ENCODE results near the gene ONECUT3.
"Not testable (repeated sequence)": the region's sequence is repeated elsewhere in the genome, so short reads cannot be mapped to it uniquely, and the experiment has no call there.

ONECUT3 gene

DNA sequence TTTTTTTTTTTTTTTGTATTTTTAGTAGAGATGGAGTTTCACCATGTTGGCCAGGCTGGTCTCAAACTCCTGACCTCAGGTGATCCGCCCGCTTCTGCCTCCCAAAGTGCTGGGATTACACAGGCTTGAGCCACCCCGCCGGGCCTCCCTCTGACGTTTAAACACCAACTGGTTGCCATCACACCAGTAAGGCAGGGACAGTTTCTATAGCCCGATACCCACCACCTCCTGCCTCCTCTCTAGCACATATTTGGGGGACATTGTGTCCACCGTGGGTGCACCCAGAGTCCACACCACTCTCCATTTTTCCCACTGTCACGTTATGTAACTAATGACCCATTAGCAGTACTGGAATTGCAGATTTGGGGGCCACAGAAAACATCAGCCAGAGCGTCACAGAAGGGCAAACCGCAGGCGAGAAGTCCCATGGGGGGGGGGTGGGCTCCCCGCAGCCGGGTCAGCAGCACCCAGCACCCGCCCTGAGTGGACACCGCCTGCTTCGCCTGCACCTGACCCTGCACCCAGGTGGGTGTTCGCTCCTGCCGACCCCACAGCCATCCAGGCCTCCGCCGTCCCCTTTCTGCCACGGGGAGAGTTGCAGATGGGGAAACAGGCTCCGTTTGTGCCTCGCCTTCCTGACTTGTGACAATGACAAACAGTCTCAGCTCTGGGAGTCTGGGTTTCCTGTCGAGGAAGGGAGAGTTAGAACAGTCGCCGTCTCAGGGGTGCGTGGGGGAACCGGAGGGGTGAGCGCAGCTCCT lies 3.6 kb downstream of the ONECUT3 start:
- DNase-seq, result peak; percentile 54

DNA sequence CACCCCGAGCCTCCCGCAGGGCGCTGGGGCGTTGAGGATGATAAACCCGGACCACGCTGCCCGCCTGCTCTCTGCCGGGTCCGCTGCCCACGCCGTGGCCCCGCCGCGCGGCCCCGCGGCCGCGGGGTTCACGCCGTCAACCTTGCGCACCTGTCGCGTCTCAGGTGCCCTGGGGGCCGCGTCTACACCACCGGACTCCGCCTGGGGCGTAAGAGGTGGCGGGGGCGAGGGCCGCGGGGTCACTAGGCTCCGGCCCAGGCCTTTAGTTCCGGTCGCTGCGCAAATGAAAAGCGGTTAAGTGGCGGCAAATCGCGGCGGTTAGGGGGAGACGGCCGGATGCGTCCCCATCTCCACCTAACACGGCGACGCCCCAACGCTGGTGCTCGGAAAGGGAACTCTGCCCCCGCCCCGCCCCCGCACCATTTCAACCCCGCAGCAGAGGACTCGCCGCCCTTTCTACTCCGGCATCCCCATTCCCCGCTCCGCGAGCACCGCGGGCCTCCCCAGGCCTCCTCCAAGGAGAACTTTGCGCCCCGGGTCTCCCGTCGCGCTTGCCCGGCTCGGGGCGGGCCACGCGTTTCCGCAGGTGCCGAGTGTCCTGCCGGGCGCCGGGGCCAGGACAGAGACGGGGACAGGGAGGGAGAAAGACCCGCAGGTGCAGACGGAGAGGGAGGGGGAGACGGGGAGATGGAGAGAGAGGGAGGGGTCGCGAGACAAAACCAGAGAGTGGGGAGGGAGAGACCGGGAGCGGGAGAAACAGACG lies 4.3 kb downstream of the ONECUT3 start:
- DNase-seq, result peak; percentile 28

DNA sequence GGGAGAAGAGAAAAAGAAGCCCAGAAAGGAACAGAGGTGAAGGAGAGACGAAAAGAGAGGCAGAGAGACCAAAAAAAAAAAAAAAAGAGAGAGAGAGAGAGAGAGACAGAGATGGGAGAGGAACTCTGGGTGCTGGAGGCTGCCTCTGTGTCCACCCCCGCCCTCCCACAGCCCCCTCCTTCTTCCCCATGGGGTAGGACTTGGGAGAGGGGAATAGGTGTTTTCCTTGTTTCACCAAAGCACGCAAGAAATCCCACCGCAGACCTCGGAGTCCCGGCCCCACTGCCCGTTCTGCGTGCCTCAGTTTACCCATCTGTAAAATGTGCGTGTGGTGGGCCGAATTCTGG lies 4.9 kb downstream of the ONECUT3 start:
- no peak for DNase-seq

DNA sequence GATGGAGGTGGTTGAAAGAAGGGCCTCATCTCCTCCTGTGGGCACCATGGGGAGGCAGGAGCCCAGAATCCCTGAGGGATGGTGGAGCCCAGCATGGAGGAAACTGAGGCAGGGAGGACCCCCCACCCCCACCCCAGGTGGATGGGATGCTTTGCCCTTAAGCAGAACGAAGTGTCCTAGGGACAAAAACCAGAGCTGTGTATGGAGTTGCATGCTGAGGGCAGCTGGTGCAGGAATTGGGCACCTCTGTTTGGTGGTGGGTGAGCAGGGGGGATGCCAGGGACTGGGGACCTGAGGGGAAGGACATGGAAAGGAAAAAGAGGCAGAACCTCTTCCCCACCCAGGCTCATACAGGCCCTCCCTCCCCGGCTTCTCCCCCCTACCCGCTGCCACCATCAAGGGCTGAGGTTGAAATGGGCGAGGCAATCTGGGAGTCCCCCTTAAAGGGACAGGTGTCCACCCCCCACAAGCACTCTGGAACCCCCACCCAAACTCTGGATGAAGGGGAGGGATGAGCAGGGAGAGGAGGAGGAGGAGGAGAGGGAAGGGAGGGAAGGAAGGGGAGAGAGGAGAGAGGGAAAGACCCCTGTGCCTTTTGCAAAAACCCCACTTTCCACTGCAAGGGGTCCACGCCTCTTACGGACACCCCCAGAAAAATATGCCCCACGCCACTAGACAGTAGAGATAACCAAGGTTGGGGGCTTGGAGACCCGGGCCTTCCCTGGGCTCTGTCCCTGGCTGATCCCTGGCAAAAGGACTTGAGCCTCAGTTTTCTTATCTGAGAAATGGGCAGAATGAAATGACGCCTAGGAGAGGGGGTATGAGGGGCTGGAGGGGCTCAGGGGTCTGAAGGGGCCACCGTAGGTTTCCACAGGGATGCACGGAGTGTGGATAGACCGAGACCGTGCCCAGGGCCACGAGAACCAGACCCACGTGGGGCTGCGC lies 5.9 kb downstream of the ONECUT3 start:
- peak; percentile 46 for DNase-seq

DNA sequence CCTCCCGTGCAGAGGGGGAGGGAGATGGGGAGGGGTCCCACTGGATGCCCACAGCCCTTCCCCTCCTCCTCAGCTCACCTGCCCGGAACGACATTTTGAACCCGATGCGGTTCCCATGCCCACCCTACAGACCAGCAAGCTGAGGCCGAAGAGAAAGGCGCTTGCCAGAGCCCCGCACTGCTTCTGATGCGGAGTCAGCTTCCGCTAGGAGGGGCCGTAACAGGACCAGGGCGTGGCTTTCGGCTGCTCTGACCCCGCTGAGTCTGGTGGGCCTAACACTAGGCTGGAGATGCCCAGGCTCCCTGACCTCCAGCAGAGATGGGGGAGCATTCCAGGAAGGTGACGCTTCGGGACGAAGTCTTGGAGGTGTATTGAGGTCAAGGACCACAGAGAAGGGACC lies 6.7 kb downstream of the ONECUT3 start:
- DNase-seq, result no peak

DNA sequence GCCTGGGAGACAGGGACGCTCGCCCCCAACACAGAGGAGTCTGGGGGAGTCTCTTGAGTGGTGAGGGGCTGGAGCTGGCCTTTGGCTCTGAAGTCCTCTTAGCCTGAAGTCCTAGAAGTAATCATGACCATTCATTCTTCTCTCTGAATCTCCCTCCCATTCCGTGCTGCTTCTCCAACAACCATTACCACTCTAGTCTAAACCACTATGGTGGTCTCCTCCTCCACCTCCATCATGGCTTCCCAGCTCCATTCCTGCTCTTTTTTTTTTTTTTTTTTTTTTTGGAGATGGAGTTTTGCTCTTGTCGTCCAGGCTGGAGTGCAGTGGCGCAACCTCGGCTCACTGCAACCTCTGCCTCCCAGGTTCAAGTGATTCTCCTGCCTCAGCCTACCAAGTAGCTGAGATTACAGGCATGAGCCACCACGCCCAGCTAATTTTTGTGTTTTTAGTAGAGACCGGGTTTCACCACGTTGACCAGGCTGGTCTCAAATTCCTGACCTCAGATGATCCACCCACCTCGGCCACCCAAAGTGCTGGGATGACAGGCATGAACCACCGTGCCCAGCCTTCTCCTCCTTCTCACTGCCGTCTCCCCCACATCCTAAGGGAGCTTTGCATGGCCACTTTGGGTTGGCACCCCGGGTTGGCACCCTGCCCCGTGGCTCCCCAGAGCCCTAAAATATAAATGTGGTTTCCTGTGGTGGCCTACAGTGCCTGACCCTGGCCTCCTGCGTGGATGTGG lies 7.7 kb downstream of the ONECUT3 start:
- DNase-seq, result not testable (repeated sequence)

DNA sequence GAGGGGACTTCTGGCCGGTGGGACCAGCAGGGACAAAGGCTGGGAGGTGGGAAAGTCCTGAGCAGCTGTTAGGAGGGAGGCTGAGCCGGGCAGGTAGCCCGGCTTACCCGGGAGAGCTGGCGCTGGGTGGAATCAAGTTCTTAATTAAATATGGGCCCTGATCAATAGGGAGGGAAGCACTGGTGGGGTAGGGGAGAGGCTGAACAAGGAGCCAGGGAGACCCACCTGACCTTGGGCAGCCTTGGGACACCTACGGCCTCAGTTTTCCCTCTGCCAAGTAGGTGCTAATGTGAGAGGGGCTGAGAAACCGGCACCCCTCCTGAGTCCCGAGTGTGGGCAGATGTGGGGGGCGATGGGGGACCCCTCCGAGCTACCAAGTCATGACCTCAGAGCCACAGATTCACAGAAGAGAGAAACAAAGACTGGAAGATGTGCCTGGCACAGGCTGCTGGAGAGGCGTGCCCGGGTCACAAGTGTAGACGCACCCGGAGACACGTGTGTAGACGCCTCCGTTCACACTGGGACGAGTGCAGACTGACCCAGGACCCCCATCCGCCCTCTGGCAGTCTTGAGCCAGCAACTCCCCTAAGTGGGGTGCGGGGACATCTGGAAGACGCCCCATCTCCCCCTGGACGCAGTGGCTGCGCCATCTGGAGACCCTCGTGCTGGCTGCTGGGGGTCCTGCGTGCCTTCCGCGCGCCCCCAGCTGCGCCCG lies 8.4 kb downstream of the ONECUT3 start:
- DNase-seq, result no peak

DNA sequence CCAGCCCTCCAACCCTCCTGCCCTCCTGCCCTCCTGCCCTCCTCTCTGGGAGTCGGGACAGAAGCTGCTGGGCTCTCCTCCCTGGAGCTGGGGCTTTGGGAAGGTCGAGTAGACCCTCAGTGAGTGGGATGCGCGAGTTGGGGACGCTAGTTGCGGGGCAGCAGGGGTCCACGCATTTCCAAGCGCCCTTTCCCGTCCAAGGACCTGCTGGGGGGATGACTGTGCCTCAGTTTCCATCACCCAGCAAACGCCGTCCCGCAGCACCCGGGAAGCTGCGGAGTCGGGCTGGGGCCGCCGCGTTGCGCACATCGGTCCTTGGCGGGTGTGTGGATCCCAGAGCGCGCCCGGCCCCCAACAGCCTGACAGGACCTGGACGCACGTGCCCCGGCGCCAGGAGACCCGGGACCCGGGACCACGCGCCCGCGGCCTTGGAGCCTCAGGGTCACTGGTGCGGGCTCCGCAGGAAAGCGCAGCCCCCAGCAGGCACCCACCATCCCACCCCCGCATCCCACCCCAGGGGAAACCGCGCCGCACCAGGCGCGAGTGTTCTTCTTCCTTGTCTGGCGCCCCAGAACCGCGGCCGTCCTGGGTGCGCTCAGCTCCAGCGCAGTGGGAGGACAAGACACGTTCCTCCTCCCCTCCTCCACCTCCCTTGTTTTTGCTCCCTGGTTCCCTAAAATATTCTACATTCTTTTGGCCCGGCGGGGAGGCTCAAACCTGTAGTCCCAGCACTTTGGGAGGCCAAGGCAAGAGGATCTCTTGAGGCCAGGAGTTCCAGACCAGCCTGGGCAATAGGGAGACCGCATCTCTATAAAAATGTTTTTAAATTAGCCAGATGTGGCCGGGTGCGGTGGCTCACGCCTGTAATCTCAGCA lies 9.2 kb downstream of the ONECUT3 start:
- no peak for DNase-seq

DNA sequence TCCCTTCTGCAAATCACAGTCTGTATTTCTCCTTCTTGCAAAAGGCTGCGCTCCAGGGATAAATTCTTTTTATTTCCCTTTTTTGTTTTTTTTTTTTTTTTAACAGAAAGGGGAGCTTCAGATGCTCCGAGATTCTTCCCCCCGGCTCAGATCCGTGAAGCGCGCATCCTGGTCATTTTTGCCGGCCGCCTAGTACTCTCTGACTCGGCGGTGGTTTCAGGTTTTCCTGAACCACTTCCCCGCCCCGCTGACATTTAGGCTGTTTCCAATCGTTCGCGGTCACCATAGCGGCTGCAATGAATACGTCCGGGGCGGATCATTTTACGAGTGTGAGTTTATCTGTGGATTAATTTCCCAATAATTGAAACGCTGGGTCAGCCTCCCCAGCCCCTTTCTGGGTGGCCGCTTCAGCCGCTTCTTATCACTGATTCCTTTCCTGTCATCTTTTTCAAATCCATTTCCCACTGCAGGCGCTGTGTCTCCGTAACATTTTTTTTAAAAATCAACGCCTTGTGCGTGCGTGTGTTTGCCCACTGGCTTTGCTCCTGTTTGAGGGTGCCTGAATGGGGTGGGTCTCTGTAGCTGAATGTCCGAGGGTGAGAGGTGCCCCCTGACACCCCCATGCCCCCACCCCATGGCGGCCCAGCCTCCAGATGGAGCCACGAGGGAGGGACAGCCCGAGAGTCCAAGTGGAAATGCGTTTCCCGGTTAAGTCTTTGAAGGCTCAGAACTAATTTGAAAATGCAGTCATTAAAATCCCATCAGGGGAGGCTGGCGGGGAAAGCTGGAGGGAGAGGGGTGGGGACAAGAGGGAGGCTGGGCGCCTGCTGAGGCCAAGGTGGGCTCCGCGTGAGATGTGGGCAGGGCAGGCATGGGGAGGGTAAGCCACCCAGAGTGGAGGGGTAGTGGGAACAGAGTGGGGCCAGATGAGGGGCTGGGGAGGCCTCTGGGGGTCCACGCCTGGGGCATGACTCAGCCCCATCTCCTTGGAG lies 10.6 kb downstream of the ONECUT3 start:
- no peak for DNase-seq

DNA sequence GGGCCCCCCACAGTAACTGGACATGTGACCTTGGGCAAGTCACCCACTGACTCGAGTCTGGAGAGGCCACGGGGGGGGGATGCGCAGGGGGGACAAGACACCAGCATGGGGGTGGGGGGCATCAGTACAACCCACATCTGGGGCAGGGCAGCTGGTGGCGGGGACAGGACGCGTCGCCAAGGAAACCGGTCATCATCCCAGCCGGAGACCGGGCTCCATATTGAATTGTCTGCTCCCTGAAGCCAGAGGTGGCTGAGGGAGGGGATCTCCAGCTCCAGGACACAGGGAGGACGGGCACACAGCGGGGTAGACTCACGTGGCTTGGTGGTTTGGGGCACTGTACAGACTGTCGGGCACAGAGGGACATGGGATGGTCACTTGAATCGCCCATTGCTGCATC lies 11.4 kb downstream of the ONECUT3 start:
- DNase-seq, result no peak

DNA sequence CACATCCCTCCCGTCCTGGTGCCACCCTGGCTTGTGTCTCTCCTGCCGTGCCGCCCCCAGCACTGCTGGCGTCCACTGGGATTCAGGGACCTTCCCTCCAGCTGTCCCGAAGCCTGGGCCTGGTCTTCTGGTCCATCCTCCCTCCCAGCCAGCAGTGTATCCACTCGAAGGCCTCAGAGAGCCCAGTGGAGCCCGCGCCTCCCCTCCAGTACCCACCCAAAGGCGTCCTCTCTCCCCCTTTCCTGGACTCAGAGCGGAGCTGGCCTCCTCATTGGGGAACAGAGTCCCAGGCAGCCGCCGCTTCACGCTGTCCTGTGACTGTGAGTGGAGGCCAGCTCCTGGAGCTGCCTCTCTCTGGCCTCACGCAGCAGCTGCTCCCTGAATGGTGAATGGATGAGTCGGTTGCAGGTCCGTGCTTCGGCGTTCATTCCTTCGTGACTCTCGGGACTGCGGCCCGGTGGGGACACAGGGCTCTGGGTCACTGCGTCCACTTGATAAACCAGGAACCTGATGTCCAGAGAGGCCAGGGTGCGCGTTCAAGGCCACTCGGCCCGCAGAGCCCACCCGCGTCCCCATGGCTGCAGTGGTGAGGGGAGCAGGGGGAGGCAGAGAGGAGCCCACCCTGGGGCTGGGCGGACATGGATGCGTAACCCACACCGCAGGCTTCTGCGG lies 12.1 kb downstream of the ONECUT3 start:
- no peak for DNase-seq

DNA sequence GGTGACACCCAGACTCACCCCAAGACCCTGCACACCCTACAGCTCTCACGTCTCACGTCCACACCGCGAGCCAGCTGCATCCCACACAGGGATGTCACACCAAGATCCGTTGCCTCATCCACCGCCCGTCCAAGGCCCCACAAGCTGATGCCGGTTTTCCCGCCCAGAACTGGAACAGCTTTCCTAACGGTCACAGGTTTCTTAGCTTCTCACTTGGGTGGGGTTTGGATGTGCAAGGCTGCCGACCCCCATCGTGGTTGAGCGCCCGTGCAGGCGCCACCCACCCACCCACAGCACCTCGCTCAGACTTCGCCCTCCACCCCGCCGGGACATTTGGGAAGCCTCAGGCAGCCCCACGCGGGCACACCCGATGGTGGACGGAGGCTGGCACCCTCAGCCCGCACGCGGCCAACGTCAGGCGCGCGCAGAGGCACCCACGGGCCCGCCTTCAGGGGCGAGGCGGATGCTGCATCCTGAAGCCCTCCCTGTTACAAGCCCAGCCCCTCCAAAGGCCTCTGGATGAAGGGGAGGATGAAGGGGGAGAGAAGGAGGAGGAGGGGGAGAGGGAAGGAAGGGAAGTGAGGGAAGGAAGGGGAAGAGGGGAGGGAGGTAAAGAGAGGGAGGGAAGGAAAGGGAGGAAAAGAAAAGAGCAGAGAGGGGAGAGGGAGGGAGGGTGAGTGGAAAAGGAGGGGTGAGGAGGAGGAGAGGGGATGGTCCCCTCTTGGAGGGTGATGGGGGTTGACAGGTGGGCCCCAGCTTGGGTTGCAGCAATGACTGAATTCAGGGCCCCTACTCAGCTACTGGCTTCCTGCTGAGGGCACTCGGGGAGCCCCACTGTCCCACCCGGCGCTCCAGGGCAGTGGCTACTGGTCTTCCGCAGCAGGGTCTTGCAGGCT lies 12.8 kb downstream of the ONECUT3 start:
- no peak for DNase-seq

DNA sequence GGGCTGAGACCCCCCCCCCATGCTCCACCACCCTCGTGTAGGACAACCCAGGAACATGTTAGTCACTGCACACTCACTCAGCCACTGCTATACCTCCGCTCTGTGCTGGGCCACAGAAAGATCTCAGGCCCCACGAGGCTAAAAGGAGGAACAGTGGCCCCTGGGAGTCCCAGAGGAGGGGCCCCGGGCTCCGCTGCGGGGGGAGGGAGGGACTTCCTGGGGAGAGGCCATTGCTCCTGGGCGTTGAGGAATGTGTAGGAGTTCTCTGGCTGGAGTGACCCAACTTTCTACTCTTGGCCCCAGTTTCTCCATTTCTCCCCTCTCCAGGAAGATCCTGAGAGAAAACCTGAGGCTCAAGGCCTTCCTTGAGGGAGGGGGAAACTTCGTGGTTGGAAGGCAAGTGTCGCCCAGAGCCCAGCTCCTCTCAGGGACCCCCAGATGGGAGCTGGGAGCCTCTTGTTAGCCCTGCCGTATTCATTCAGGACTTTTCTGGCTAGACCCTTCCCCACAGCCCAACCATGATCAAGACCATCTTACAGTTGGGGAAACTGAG lies 13.6 kb downstream of the ONECUT3 start:
- no peak for DNase-seq

DNA sequence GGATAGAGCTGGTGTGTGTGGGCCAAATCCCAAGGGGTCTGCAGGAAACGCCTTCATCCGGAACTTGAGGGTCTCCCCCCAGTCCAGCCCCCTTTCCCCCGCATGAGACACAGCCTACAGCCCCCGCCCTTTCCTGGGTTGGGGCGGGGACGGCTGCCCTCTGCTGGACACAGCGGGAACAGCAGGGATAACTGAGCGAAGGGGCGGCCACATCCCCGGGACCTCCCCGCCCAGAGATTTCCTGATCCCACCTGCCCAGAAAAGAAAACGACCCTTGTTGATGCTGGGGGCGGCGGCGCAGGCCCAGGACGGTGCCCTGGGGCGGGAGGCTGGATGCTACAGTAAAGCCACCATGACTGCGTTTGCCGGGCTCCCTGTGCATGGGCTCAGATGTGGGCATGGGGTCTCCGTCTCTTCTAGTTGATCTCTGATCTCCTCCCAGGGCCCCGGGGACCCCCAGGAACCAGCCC lies 14.2 kb downstream of the ONECUT3 start:
- DNase-seq, result peak; percentile 92

DNA sequence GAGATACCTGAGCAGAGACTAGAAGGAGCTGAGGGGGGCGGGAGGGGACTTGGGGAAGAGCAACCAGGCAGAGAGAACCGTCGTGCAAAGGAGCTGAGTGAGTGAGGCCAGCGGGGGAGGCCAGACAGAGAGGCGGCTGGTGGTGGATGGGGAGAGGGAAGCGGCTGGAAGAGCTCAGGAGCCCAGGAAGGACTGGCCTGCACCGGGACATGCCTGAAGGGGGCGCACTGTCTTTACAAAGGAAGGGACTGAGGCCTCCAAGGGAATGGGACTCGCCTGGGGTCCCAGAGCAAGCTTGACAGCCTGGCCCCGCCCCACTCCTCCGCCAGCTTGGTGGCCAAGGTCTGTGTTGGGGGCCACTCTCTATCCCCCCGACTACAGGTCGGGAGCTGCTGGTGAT lies 14.9 kb downstream of the ONECUT3 start:
- DNase-seq, result no peak

DNA sequence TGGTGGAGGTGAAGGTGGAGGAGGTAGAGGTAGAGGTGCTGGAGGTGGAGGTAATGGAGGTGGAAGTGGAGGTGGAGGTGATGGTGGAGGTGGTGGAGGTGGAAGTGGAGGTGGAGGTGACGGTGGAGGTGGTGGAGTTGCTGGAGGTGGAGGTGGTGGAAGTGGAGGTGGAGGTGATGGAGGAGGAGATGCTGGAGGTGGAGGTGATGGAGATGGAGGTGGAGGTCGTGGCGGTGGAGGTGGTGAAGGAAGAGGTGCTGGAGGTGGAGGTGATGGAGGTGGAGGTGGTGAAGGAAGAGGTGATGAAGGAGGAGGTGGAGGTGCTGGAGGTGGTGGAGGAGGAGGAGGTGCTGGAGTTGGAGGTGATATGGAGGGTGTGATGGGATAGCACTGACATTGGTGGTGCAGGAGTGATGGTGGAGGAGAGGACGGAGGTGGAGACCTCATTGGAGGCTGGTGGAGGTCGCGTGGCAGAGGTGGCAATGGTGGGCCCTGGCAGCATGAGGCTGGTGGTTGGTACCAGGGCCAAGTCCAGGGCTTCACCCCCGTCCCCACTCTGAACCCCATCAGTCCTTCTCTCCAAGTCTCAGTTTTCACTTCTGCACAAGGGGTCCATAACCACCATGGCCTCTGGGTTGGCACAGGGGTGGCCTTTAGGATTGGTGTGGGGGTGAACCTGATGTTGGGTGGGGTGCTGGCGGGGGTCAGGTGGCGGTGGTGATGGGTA lies 15.8 kb downstream of the ONECUT3 start:
- DNase-seq, result no peak

DNA sequence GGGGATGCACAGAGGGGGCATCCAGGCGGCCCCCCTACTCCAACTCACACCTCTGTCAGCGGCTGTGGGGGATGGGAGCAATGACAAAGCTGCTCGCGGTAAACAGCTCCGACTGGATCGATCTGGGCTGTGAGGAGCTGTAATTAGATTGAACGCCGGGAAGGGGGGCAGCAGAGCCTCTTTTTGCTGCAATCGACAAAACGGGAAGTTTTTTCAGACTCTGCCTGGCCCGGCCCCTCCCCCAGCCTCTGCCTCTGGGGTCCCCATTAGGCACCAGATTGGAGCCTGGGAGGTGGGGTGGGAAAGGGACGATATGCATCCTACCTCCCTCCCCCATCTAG lies 16.3 kb downstream of the ONECUT3 start:
- DNase-seq, result no peak

All from 8988T (cell line).